Measurements from ENCODE around the gene RASA4. TPM values are rescaled to one million over a fixed set of nuclear protein-coding genes. Genes with fewer than 3 reads are reported as not detected.
"Not testable (repeated sequence)": the region's sequence is repeated elsewhere in the genome, so short reads cannot be mapped to it uniquely, and the experiment has no call there.

Gene RASA4
- total and polyA plus RNA-seq, 9 of the 15 experiments (the other 6 are each of a cell fraction or from before 2014, with no cell fraction given): 0.36 to 10.9 (median 2.8) TPM

DNA sequence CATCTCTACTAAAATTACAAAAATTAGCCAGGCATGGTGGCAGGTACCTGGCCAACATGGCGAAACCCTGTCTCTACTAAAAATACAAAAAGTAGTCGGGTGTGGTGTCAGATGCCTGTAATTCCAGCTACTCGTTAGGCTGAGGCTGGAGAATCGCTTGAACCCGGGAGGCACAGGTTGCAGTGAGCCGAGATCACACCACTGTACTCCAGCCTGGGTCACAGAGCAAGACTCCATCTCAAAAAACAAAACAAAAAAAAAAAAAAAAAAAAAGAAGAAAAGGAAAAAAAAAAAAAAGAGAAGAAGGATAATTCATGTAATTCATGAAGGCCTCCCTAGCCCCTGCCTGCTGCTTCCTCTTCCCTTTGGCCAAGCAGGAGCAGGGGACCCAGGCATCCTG is 76.0 kb downstream of the RASA4 start:
- CTCF ChIA-PET (ENCODE audit: low intra/inter-chr PET ratio); H3K4me2 ChIP-seq (ENCODE audit: insufficient read depth, low read length); POLR2A ChIA-PET: not testable (repeated sequence)

DNA sequence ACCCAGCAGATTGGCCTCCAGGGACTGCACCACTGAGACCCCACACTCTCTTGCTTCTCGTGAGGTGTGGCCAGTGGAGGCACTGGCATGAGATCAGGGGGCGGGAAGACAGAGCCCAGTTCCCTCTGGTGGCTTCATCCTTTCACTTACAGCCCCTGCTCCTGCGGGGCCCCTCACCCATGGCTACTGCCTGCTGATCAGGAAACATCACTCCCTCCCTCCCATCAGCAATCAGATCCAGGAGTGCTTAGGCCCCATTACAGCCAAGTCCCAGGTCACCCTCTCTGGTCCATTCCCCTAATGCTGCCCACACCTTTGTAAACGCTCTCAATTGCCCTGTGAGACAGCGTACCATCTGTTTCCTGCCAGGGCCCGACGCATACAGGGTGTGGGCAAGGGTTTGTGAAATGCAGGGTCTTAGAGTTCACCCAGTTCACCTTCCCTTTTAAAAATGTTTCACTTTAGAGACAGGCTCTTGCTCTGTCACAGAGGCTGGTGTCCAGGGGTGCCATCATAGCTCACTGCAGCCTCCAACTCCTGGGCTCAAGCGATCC is 81.4 kb downstream of the RASA4 start:
- H3K9me3 ChIP-seq (replicated peaks; ENCODE audit: control insufficient read depth, insufficient read depth, low read depth, low read length); H3K79me2 ChIP-seq (ENCODE audit: control insufficient read depth, insufficient read depth, low read length); POLR2A ChIA-PET; in situ Hi-C loops (cut with MboI); H2AFZ ChIP-seq (ENCODE audit: low read depth, low read length); H3K36me3 ChIP-seq (ENCODE audit: control insufficient read depth, insufficient read depth, low read length); intact Hi-C loops (cut with micrococcal nuclease); H3K4me3 ChIP-seq; BruUV-seq (replicated peaks); FAIRE-seq; H3K4me1 ChIP-seq (replicated peaks in 1 of 2; ENCODE audit: control insufficient read depth in 2 of 2, insufficient read depth in 2 of 2, low read length in 2 of 2); CTCF ChIA-PET (ENCODE audit: low intra/inter-chr PET ratio); H3K9me1 ChIP-seq (ENCODE audit: control insufficient read depth, insufficient read depth, low read length); H3K9ac ChIP-seq (ENCODE audit: insufficient read depth in 1 of 2, low read depth in 2 of 2, low read length in 2 of 2); ATAC-seq; H3K4me2 ChIP-seq (ENCODE audit: insufficient read depth, low read length); H4K20me1 ChIP-seq (replicated peaks; ENCODE audit: control insufficient read depth, insufficient read depth, low read length); DNase-seq (ENCODE audit: extremely low read depth in 1 of 4, low spot score in 3 of 4); H3K27me3 ChIP-seq (ENCODE audit: control insufficient read depth in 2 of 2, insufficient read depth in 2 of 2, low read length in 2 of 2); H3K27ac ChIP-seq (ENCODE audit: extremely low read depth, low read depth, low read length): not testable (repeated sequence)
- WGBS (ENCODE audit: insufficient coverage, low coverage, missing lambda C conversion rate): 57% methylated on average over 2 of the region's 8 CpGs

More for the DNA sequence above, 76.0 kb downstream of the RASA4 start:
- H3K79me2 ChIP-seq (ENCODE audit: control insufficient read depth, insufficient read depth, low read length); H3K27me3 ChIP-seq (ENCODE audit: control insufficient read depth in 2 of 2, insufficient read depth in 2 of 2, low read length in 2 of 2); DNase-seq (ENCODE audit: extremely low read depth in 1 of 4, low spot score in 3 of 4); H3K9ac ChIP-seq (ENCODE audit: insufficient read depth in 1 of 2, low read depth in 2 of 2, low read length in 2 of 2); FAIRE-seq; BruUV-seq (replicated peaks); H3K27ac ChIP-seq (ENCODE audit: extremely low read depth, low read depth, low read length); H4K20me1 ChIP-seq (replicated peaks; ENCODE audit: control insufficient read depth, insufficient read depth, low read length); H3K4me1 ChIP-seq (replicated peaks in 1 of 2; ENCODE audit: control insufficient read depth in 2 of 2, insufficient read depth in 2 of 2, low read length in 2 of 2); H2AFZ ChIP-seq (ENCODE audit: low read depth, low read length); H3K36me3 ChIP-seq (ENCODE audit: control insufficient read depth, insufficient read depth, low read length); H3K9me3 ChIP-seq (replicated peaks; ENCODE audit: control insufficient read depth, insufficient read depth, low read depth, low read length); ATAC-seq; intact Hi-C loops (cut with micrococcal nuclease); H3K9me1 ChIP-seq (ENCODE audit: control insufficient read depth, insufficient read depth, low read length); H3K4me3 ChIP-seq: not testable (repeated sequence)
- WGBS (ENCODE audit: insufficient coverage, low coverage, missing lambda C conversion rate): 85% methylated on average over 4 of the region's 6 CpGs
- in situ Hi-C loops (cut with MboI): loop anchor here (10.0 kb wide), 1 partner anchor 104 kb away; the partner anchor contains the start of gene UPK3BL1

Data from K562 (cell line).